Measurements from ENCODE around the gene CD200R1L. TPM values are rescaled to one million over a fixed set of nuclear protein-coding genes. Genes with fewer than 3 reads are reported as not detected.

Gene CD200R1L, protein sequence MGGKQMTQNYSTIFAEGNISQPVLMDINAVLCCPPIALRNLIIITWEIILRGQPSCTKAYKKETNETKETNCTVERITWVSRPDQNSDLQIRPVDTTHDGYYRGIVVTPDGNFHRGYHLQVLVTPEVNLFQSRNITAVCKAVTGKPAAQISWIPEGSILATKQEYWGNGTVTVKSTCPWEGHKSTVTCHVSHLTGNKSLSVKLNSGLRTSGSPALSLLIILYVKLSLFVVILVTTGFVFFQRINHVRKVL
- not detected in 5 replicates for total RNA-seq (2022; extraction: Qiagen RNA extraction)

DNA sequence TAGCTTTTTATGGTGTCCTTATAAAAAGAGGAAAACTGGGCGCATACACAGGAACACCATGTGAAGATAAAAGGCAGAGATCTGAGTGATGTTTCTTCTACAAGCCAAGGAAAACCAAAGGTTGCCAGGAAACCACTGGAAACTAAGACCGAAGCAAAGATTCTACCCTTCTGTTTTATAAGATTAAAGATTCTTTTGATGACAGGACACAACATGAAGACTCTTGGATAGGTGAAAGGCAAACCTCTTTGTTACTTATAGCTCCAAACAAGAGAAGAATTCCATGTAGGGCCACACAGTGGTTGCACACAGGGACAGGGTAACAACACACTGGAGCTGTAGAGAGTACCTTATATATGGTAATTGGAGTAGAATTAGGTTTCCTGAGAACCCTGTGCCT, at the start of gene CD200R1L:
CD200R1L (minus strand) TSS at position 101 of the 400 bp plus-strand sequence. CDS start 17,497 bp downstream, outside the sequence.

Other genes starting within 250 kb of the CD200R1L start
- gene CCDC80, start 205.7 kb downstream of the CD200R1L start, total RNA-seq (2022; extraction: Qiagen RNA extraction): 47.0 to 76.4 TPM (median 69.6 TPM) in 5 replicates
- 0.07 to 0.14 TPM (median 0.09 TPM) in 5 replicates for gene CD200R1, start 128.2 kb upstream of the CD200R1L start, total RNA-seq (2022; extraction: Qiagen RNA extraction)
- 14.1 to 16.6 TPM (median 15.1 TPM) in 5 replicates for gene GTPBP8, start 144.1 kb upstream of the CD200R1L start, total RNA-seq (2022; extraction: Qiagen RNA extraction)